DND-41 (cell line): ENCODE measurements around the gene NLRP9.

Experiments used
- ATAC-seq: fragments of 200-7000 bp; cut with Tn5 transposase; 3 replicates; pipeline ENCODE4 v1.9.1; 2021; ENCODE audit warnings: low read depth; ENCODE audit not compliant: insufficient read depth
- DNase-seq: peaks from one replicate; pipeline ENCODE4 v3.0.0-alpha.2; 2020
- H2AFZ ChIP-seq: 2 replicates; pipeline ENCODE4 v1.6.0; 2012; ENCODE audit warnings: low read depth, low read length
- H3K27ac ChIP-seq: 2 replicates; pipeline ENCODE4 v1.5.1; 2012; ENCODE audit warnings: low read length, inconsistent platforms
- H3K27me3 ChIP-seq: fragments of 200-600 bp; sonication (generic); 2 replicates; pipeline ENCODE4 v1.6.0; 2012; ENCODE audit warnings: low read length, mild to moderate bottlenecking, inconsistent platforms; ENCODE audit not compliant: insufficient read depth, poor library complexity
- H3K36me3 ChIP-seq: 2 replicates; pipeline ENCODE4 v1.5.1; 2012; ENCODE audit warnings: low read length, inconsistent platforms; ENCODE audit not compliant: insufficient read depth
- H3K4me1 ChIP-seq: 2 replicates; pipeline ENCODE4 v1.5.1; 2012; ENCODE audit warnings: mild to moderate bottlenecking, low read length; ENCODE audit not compliant: insufficient read depth
- H3K4me2 ChIP-seq: 2 replicates; pipeline ENCODE4 v1.6.0; 2012; ENCODE audit warnings: mild to moderate bottlenecking, moderate library complexity, low read length, inconsistent platforms; ENCODE audit not compliant: insufficient read depth
- H3K4me3 ChIP-seq, 2 experiments: fragments of 200-600 bp in 1 of 2; shearing (Covaris generic) in 1 of 2; 2 replicates each; pipeline ENCODE4 v1.5.1; 2012 to 2016; ENCODE audit warnings: inconsistent platforms in 2 of 2, low read length in 2 of 2, mild to moderate bottlenecking in 2 of 2, low read depth in 1 of 2, moderate library complexity in 1 of 2
- H3K79me2 ChIP-seq: 2 replicates; pipeline ENCODE4 v1.6.0; 2012; ENCODE audit warnings: low read length, inconsistent platforms; ENCODE audit not compliant: insufficient read depth
- H3K9ac ChIP-seq: 2 replicates; pipeline ENCODE4 v1.6.0; 2012; ENCODE audit warnings: low read depth, mild to moderate bottlenecking, inconsistent platforms, low read length, moderate library complexity
- H3K9me3 ChIP-seq: 2 replicates; pipeline ENCODE4 v1.5.1; 2012; ENCODE audit warnings: low read length, moderate library complexity, mild to moderate bottlenecking, inconsistent platforms; ENCODE audit not compliant: insufficient read depth, severe bottlenecking
- H4K20me1 ChIP-seq: 2 replicates; pipeline ENCODE4 v1.6.0; 2012; ENCODE audit warnings: low read length; ENCODE audit not compliant: insufficient read depth
- EZH2 ChIP-seq: IDR thresholded peaks from 3 replicates; pipeline ENCODE4 v1.6.1; 2012; ENCODE audit warnings: borderline replicate concordance, low read depth, mild to moderate bottlenecking, moderate library complexity, low read length, inconsistent platforms; ENCODE audit not compliant: severe bottlenecking
- TF ChIP-seq, protein P1 (sequence below): IDR thresholded peaks from 2 replicates; pipeline ENCODE4 v1.5.1; 2012; ENCODE audit warnings: borderline replicate concordance, low read length, moderate library complexity, mild to moderate bottlenecking; ENCODE audit not compliant: poor library complexity, severe bottlenecking; ENCODE audit errors: extremely low read depth

Gene NLRP9

DNA sequence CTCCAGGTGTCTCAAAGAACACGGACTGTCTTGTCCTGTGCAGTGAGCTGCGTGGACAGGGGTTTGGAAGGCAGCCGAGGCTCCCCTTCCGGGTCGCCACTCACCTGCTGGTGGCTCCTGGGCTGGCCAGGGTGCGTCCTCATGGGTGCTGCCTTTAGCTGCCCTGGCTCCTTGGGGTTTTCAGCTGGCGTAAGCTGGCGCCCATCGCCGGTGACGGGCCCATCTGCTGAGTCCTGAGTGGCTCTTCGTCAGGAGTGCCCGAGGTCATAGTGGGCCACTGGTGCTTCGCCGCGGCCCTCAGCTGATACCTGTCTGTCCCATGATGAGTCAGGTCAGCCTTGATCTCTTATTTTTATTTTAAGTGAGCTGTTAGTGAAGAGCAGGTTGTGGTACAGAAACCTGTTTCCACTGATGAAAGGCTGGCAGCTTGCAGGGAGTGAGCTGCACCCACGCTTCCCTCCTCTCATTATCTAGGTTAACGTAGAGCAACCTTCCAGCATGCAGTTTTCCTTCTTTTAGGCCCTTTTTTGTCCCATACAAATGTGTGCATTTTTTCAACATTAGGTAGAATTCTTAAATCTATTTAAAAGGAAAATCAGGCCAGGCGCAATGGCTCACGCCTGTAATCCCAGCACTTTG is 44.7 kb downstream of the NLRP9 start:
- TF ChIP-seq, protein P1, sequence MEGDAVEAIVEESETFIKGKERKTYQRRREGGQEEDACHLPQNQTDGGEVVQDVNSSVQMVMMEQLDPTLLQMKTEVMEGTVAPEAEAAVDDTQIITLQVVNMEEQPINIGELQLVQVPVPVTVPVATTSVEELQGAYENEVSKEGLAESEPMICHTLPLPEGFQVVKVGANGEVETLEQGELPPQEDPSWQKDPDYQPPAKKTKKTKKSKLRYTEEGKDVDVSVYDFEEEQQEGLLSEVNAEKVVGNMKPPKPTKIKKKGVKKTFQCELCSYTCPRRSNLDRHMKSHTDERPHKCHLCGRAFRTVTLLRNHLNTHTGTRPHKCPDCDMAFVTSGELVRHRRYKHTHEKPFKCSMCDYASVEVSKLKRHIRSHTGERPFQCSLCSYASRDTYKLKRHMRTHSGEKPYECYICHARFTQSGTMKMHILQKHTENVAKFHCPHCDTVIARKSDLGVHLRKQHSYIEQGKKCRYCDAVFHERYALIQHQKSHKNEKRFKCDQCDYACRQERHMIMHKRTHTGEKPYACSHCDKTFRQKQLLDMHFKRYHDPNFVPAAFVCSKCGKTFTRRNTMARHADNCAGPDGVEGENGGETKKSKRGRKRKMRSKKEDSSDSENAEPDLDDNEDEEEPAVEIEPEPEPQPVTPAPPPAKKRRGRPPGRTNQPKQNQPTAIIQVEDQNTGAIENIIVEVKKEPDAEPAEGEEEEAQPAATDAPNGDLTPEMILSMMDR = no peak
- TF ChIP-seq EZH2 = no peak
- no peaks in the 10 kb centered on the region for H3K9me3 ChIP-seq
- H3K27me3 ChIP-seq = no peaks in the 10 kb centered on the region
- ATAC-seq (no peak), DNase-seq (no peak)
- H3K9ac ChIP-seq = no peak overlapping the region
- H3K27ac ChIP-seq = no peak overlapping the region
- peaks cover 28% of the 10 kb centered on the region for H4K20me1 ChIP-seq
- peaks cover 89% of the 10 kb centered on the region for H3K36me3 ChIP-seq
- H3K4me1 ChIP-seq = no peaks in the 10 kb centered on the region
- H3K4me2 ChIP-seq = no peak overlapping the region
- H2AFZ ChIP-seq = no peak overlapping the region
- H3K4me3 ChIP-seq = no peak overlapping the region
- H3K79me2 ChIP-seq = no peaks in the 10 kb centered on the region

DNA sequence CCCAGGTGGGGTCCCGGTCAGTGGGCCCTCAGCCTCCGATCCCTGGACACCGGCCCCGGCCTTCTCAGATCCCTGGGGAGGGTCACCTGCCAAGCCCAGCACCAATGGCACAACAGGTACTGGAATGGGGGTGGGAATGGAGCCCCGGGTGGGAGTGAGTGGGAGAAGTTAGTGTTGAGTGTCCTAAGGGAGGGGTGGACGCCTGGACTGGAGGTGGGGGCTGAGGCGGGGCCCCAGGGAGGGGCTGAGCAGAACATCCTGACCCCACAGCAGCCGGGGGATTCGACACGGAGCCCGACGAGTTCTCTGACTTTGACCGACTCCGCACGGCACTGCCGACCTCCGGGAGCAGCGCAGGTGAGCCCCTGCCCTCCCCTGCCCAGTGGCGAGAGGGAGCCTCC is 45.5 kb downstream of the NLRP9 start:
- DNase-seq = no peak
- Histone ChIP-seq H4K20me1 (peaks cover 35% of the 10 kb centered on the region), H3K79me2 (no peaks in the 10 kb centered on the region), H3K9me3 (no peaks in the 10 kb centered on the region), H3K4me2 (no peak overlapping the region), H3K4me3 (no peak overlapping the region), H2AFZ (no peak overlapping the region), H3K27me3 (no peaks in the 10 kb centered on the region), H3K27ac (no peak overlapping the region), H3K4me1 (no peaks in the 10 kb centered on the region), H3K9ac (no peak overlapping the region), H3K36me3 (peaks cover 94% of the 10 kb centered on the region)
- no peak for ATAC-seq
- TF ChIP-seq EZH2 = no peak
- TF ChIP-seq, protein P1 = no peak

DNA sequence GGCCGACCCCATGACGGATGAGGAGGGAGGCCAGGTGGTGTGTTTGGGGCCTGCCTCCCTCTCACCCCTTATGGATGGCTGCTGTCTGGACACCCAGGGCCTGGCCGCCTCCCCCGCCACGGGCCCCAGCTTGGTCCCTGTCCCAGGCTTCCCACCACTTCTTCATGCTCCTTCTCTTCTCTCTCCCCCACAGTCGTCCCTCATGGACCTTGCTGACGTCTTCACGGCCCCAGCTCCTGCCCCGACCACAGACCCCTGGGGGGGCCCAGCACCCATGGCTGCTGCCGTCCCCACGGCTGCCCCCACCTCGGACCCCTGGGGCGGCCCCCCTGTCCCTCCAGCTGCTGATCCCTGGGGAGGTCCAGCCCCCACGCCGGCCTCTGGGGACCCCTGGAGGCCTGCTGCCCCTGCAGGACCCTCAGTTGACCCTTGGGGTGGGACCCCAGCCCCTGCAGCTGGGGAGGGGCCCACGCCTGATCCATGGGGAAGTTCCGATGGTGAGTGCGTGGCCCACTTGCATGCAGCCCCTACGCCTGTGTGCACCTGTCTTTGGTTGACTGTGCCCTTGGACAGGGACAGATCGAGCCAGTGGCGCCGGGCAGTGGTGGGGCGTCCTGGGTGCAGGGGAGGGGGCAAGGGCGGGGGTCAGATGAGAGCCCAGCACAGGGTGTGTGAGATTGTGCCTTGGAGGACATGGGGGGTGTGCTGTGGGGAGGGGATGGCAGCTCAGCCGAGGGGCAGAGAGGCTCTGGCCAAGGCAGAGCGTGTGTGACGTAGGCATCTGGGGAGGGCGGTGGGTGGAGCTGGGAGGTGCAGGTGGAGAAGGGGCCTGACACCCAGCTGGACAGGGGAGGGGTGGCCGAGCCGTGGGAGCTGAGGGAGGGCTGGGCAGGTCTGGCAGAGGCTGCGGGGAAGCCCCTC is 46.4 kb downstream of the NLRP9 start:
- Histone ChIP-seq H4K20me1 (peaks cover 43% of the 10 kb centered on the region), H3K4me2 (no peak overlapping the region), H3K4me1 (no peaks in the 10 kb centered on the region), H3K9ac (no peak overlapping the region), H3K79me2 (peaks cover 7% of the 10 kb centered on the region; the same call in 1 of the 2 replicates), H3K4me3 (no peak overlapping the region), H3K9me3 (no peaks in the 10 kb centered on the region), H3K27ac (no peak overlapping the region), H2AFZ (no peak overlapping the region), H3K36me3 (peaks cover 96% of the 10 kb centered on the region), H3K27me3 (no peaks in the 10 kb centered on the region)
- ATAC-seq (no peak), DNase-seq (no peak)
- TF ChIP-seq, protein P1 = no peak
- TF ChIP-seq EZH2 = no peak
